ENCODE data around the gene HUS1.
"Not testable (repeated sequence)": the region's sequence is repeated elsewhere in the genome, so short reads cannot be mapped to it uniquely, and the experiment has no call there.

The HUS1 gene

DNA sequence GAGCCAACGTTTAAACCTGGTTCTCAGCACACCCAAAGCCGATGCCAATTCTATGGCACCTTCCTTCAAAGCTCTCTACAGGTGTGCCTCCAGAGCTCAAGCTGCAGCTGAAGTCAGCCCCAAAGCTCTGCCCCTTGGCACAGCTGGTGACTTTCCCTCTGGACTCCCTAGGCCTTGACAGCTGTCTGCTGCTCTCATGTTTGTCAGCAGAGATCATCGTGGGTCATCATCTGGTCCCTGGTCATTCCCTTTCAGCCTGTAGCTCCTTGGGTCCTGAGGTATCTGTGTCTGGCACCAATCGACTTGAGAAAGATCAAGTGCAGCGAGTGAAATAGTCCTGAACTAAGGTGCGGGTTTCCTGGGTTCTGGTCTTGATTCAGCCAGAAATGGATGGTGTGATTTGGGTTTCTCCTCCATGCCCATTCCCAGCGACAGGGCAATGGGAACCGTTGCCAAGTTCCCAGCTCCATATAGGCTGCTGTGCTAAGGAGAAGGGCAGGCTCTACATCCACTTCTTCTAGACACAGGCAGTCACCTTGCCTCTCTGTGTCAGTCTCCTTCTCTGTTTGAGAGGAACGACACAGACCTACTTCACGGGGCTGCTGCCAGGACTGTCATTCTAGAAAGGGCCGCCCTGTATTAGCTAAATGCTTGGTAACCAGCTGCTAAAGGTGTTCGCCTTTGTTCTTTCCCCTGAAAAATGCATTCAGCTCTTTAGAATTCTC lies 34.7 kb downstream of the HUS1 start:
- TF ChIP-seq, protein P1, sequence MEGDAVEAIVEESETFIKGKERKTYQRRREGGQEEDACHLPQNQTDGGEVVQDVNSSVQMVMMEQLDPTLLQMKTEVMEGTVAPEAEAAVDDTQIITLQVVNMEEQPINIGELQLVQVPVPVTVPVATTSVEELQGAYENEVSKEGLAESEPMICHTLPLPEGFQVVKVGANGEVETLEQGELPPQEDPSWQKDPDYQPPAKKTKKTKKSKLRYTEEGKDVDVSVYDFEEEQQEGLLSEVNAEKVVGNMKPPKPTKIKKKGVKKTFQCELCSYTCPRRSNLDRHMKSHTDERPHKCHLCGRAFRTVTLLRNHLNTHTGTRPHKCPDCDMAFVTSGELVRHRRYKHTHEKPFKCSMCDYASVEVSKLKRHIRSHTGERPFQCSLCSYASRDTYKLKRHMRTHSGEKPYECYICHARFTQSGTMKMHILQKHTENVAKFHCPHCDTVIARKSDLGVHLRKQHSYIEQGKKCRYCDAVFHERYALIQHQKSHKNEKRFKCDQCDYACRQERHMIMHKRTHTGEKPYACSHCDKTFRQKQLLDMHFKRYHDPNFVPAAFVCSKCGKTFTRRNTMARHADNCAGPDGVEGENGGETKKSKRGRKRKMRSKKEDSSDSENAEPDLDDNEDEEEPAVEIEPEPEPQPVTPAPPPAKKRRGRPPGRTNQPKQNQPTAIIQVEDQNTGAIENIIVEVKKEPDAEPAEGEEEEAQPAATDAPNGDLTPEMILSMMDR (IDR thresholded peaks at IDR 0.05; ENCODE audit: extremely low read depth, missing control alignments), result no peak
- DNase-seq (ENCODE audit: low spot score), result no peak

DNA sequence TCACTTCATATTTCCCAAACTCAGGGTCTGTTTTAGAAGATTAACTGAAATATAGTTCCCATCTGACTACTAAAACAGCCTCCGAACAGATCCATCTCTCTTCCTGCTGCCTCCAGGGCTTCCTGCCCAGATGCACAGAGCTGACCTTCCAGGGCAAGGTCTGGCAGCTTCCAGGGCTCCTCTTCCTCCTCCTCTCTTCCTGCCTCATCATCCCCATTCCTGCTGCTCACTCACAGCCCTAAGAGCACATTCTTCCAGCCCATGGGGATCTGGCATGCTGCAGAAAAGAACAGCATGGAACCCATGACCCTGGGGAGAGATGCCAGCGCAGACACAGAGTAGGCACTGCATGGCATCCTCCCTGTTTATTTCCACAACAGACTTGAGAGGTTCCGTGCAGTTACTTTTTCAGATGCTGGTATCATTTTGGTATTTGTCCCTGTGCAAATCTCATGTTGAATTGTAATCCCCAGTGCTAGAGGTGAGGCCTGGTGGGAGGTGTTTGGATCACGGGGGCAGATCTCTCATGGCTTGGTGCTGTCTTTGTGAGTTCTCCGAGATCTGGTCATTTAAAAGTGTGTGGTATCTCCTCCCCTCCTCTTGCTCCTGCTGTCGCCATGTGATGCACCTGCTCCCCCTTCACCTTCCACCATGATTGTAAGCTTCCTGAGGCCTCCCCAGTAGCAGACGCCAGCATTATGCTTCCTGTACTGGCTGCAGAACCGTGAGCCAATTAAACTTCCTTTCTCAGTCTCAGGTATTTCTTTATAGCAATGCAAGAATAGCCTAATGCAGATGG lies 35.5 kb downstream of the HUS1 start:
- no peak for DNase-seq (ENCODE audit: low spot score)
- TF ChIP-seq, protein P1 (IDR thresholded peaks at IDR 0.05; ENCODE audit: extremely low read depth, missing control alignments), result no peak

DNA sequence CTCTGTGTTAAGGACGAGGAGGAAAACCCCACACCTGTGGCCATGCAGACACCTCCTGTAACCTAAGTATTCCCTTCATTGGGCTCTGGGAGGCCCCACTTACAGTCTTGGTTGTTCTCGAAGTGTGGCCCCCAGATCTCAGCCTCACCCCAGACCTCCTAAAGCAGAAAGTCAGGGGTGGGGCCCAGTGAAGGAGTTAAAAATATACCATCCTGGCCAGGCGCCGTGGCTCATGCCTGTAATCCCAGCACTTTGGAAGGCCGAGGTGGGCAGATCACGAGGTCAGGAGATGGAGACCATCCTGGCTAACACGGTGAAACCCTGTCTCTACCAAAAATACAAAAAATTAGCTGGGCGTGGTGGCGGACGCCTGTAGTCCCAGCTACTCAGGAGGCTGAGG lies 36.8 kb downstream of the HUS1 start:
- not testable (repeated sequence) for DNase-seq (ENCODE audit: low spot score)

DNA sequence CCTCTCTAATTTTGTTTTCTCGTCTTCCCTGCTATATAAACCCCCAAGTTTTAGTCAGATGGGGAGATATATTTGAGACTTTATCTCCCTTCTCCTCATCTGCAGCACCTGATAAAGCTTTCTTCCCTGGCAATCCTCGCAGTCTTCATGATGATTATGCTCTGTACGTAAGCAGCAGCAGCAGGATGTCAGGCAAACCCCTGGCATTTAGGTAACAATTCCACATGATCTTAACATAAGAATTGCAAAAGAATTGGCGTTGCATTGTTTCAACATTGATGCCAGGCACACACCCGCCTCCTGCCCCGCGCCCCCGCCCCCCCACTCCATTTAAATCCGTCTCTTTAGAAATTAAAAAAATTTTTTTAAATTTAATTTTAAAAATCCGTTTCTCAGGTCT lies 37.3 kb downstream of the HUS1 start:
- TF ChIP-seq, protein P1 (IDR thresholded peaks at IDR 0.05; ENCODE audit: extremely low read depth, missing control alignments), result no peak
- no peak for DNase-seq (ENCODE audit: low spot score)

DNA sequence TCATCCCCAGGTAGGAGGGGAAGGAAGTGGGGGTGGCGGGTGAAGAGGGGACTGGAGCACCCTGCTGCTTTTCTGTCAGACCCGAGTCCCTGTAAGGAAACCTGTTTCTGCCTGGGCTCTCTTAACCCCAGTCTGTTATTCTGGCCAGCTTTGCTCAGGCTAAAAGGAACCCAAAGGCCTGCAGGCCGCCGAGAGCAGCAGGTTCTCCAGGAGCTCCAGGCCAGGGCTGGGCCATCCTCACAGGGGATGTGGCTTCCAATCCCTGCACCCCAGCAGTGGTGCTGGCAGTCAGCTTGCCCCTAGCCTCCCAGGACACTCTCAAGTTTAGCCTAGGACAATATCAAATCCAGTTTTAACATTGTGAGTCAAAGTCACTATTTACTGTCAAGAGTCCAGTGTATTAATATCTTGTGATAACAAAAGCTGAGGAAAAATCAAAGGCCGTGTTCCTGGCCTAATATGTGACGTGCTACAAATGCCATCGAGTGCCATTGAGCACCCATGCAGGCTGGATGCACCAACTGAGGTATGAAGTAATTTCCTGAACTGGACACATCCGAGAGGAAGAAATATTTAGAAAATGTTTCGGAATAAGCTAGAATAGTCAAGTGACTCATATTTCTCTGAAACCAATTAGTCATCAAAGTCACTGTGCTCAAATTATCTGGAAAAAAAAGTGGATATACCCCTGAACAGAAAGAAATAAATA lies 38.1 kb downstream of the HUS1 start:
- DNase-seq (ENCODE audit: low spot score), result no peak
- TF ChIP-seq, protein P1 (IDR thresholded peaks at IDR 0.05; ENCODE audit: extremely low read depth, missing control alignments), result no peak

DNA sequence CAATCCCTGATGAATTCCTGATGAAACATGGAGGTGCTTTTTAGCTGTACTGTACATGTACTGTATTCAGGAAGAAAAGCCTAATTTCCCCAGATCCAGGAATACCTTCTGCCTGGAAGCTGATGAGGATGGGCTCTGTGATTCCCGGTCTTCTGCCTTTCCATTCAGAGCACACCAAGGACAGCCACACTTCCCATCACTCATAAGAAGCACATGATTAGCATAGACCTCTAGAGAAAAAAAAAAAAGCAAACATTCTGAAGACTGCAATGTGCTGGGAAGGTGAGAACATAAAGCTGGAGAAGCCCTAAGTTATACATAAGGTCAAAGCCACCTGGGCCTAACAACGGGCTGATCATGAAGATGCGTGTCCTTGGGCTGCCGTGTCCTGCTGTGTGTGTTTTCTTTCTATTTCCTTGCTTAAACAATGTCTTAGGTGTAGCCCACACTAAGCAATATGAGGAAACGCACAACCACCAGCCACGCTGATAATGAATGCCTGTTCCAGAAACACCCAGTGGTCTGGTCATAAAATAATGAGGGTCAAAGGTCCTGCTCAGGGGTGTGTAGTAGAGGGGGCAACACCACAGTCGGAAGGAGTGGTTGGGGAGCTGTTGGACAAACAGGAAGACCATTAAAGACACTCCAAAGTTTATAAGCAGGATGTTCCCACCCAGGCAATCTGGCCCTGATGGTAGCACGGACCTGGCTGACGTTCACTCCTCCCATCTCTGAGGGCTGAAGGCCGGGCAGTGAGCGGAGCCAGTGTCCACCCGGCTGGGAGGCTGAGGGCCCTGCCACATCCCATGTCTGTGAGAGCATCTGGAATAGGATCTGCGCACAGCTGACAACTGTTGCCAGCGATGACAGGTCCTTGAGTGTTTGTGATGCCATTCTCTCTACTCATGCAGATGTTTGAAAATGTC lies 39.1 kb downstream of the HUS1 start:
- DNase-seq (ENCODE audit: low spot score), result no peak
- TF ChIP-seq, protein P1 (IDR thresholded peaks at IDR 0.05; ENCODE audit: extremely low read depth, missing control alignments), result no peak

DNA sequence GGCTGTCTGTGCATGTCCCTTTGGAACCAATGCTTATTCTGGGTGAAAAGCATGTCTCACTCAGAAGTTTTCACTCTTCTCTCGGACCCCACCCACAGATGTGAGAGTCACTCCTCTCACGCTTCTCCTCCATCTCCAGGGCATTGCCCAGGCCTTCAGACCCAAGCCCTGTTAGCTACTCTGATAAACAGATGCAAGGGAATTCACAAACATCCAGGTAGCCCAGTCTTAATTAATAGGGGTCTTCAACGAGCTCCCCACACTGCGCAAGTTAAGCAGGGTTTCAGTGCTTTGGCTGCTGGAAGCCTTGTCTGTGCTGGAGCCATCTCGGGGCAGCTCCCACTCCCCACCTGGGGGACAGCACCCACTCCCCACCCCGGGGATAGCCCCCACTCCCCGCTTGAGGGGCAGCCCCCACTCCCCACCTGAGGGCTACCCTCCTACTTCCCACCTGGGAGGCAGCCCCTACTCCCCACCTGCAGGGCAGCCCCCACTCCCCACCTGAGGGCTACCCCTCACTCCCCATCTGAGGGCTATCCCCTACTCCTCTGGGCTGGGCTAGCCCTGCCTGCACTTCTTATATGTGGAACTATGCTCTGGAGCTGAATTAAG lies 39.9 kb downstream of the HUS1 start:
- DNase-seq (ENCODE audit: low spot score), result no peak
- TF ChIP-seq, protein P1 (IDR thresholded peaks at IDR 0.05; ENCODE audit: extremely low read depth, missing control alignments), result no peak
